GM10248 (cell line): ENCODE measurements around the gene TNFRSF8.

Source experiments
- CTCF ChIA-PET: fragments of 300-600 bp; sonication (Branson Sonifier 250); formaldehyde crosslinking; extraction: SDS; loops from one replicate; lab custom pipeline; 2021; ENCODE audit warnings: antibody characterized with exemption; lab: Yijun Ruan, JAX
- POLR2A ChIA-PET: fragments of 350-650 bp; sonication (Branson Sonifier 250); formaldehyde crosslinking; extraction: SDS; loops from one replicate; lab custom pipeline; 2020; ENCODE audit warnings: antibody characterized with exemption; lab: Yijun Ruan, JAX
- DNase-seq: peaks from one replicate; pipeline ENCODE4 v3.0.0; 2012; ENCODE audit errors: extremely low spot score
- CTCF ChIP-seq: IDR thresholded peaks from 2 replicates; pipeline ENCODE4 v1.5.1; 2012; ENCODE audit warnings: mild to moderate bottlenecking, low read depth; ENCODE audit errors: extremely low read depth, missing control alignments, control extremely low read depth

The TNFRSF8 gene

GRCh38 chr1:12150456-12151200, 87.5 kb downstream of the TNFRSF8 start:
- POLR2A ChIA-PET, result interaction anchor here (1.5 kb wide), 1 partner anchor 11 kb away, joined by 5 read pairs; no protein-coding TSS in a partner anchor
- TF ChIP-seq CTCF, result no peak
- CTCF ChIA-PET, result interaction anchor here (0.8 to 8.4 kb wide), 12 partner anchors 10 to 80 kb away, joined by 3 to 63 read pairs (median 4); partner anchors contain the start of gene TNFRSF1B
- DNase-seq, result no peak

GRCh38 chr1:12151465-12151864, 88.4 kb downstream of the TNFRSF8 start:
- ChIA-PET CTCF (interaction anchor here (1.2 to 8.4 kb wide), 4 partner anchors 25 to 57 kb away, joined by 3 to 63 read pairs (median 5); no protein-coding TSS in a partner anchor), POLR2A (no interaction called here)
- DNase-seq, result no peak
- no peak for TF ChIP-seq CTCF

- CTCF ChIA-PET, result interaction anchor here (0.8 to 8.4 kb wide), 7 partner anchors 9 to 56 kb away, joined by 3 to 63 read pairs (median 5); no protein-coding TSS in a partner anchor
- no peak for TF ChIP-seq CTCF
- peak; percentile 84 for DNase-seq
- POLR2A ChIA-PET, result interaction anchor here (1.4 kb wide), 1 partner anchor 10 kb away, joined by 4 read pairs; no protein-coding TSS in a partner anchor
Observed at GRCh38 chr1:12152113-12152891, 89.2 kb downstream of the TNFRSF8 start.

GRCh38 chr1:12153181-12153785, 90.2 kb downstream of the TNFRSF8 start:
- POLR2A ChIA-PET, result interaction anchor here (1.4 kb wide), 1 partner anchor 9 kb away, joined by 4 read pairs; no protein-coding TSS in a partner anchor
- DNase-seq, result peak; percentile 53
- no peak for TF ChIP-seq CTCF
- CTCF ChIA-PET, result interaction anchor here (0.8 to 2.6 kb wide), 5 partner anchors 8 to 55 kb away, joined by 3 to 7 read pairs (median 5); no protein-coding TSS in a partner anchor

GRCh38 chr1:12155328-12155727, 92.2 kb downstream of the TNFRSF8 start:
- CTCF ChIA-PET, result interaction anchor here (1.2 to 1.6 kb wide), 2 partner anchors 31 to 53 kb away, joined by 3 to 4 read pairs; no protein-coding TSS in a partner anchor
- no peak for DNase-seq
- POLR2A ChIA-PET, result interaction anchor here (0.7 kb wide), 1 partner anchor 160 kb away, joined by 6 read pairs; no protein-coding TSS in a partner anchor

More at GRCh38 chr1:12155328-12155727, 92.2 kb downstream of the TNFRSF8 start:
- no peak for TF ChIP-seq CTCF
